ENCODE results near the gene STYXL2.

STYXL2 gene

GRCh38 chr1:167115655-167116054 is 21.8 kb downstream of the STYXL2 start:
- no peaks in the 10 kb centered on the region for H3K9me3 ChIP-seq (ENCODE audit: control insufficient read depth, insufficient read depth, low read depth, low read length)
- TF ChIP-seq, protein P1, sequence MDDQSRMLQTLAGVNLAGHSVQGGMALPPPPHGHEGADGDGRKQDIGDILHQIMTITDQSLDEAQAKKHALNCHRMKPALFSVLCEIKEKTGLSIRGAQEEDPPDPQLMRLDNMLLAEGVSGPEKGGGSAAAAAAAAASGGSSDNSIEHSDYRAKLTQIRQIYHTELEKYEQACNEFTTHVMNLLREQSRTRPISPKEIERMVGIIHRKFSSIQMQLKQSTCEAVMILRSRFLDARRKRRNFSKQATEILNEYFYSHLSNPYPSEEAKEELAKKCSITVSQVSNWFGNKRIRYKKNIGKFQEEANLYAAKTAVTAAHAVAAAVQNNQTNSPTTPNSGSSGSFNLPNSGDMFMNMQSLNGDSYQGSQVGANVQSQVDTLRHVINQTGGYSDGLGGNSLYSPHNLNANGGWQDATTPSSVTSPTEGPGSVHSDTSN (CRISPR knock-in tag; IDR thresholded peaks at IDR 0.05) = no peak
- TF ChIP-seq ZNF239 (tag by site-specific recombination; IDR thresholded peaks at IDR 0.05) (no peak), HOXA7 (CRISPR knock-in tag; IDR thresholded peaks at IDR 0.05; ENCODE audit: borderline replicate concordance) (no peak), ZNF354C (tag by site-specific recombination; IDR thresholded peaks at IDR 0.05; ENCODE audit: borderline replicate concordance, low read depth) (no peak), ZNF558 (tag by site-specific recombination; IDR thresholded peaks at IDR 0.05) (no peak), HOXD13 (CRISPR knock-in tag; IDR thresholded peaks at IDR 0.05; ENCODE audit: borderline replicate concordance) (no peak), REPIN1 (tag by site-specific recombination; IDR thresholded peaks at IDR 0.05; ENCODE audit: low read depth) (no peak), ZBTB11 (tag by site-specific recombination; conservative IDR thresholded peaks at IDR 0.05; ENCODE audit: low read depth) (no peak), ZNF266 (tag by site-specific recombination; IDR thresholded peaks at IDR 0.05; ENCODE audit: low read depth) (no peak), ZNF391 (tag by site-specific recombination; IDR thresholded peaks at IDR 0.05; ENCODE audit: borderline replicate concordance, low read depth) (no peak), ZBTB10 (tag by site-specific recombination; IDR thresholded peaks at IDR 0.05) (no peak), ZNF623 (tag by site-specific recombination; IDR thresholded peaks at IDR 0.05) (no peak)
- TF ChIP-seq, protein P2, sequence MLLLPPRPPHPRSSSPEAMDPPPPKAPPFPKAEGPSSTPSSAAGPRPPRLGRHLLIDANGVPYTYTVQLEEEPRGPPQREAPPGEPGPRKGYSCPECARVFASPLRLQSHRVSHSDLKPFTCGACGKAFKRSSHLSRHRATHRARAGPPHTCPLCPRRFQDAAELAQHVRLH (tag by site-specific recombination; IDR thresholded peaks at IDR 0.05) = no peak
- TF ChIP-seq, protein P3, sequence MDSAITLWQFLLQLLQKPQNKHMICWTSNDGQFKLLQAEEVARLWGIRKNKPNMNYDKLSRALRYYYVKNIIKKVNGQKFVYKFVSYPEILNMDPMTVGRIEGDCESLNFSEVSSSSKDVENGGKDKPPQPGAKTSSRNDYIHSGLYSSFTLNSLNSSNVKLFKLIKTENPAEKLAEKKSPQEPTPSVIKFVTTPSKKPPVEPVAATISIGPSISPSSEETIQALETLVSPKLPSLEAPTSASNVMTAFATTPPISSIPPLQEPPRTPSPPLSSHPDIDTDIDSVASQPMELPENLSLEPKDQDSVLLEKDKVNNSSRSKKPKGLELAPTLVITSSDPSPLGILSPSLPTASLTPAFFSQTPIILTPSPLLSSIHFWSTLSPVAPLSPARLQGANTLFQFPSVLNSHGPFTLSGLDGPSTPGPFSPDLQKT (IDR thresholded peaks at IDR 0.05; ENCODE audit: borderline replicate concordance, low read depth, low read length) = no peak
- H3K4me3 ChIP-seq (ENCODE audit: low read depth, low read length) = no peak overlapping the region
- H3K36me3 ChIP-seq (ENCODE audit: control insufficient read depth in 2 of 2, insufficient read depth in 1 of 2, low read length in 2 of 2) = no peaks in the 10 kb centered on the region
- POLR2A ChIA-PET = no interaction called here
- no peak overlapping the region for H3K27ac ChIP-seq (ENCODE audit: extremely low read depth, low read depth, low read length)
- no peaks in the 10 kb centered on the region for H3K4me1 ChIP-seq (ENCODE audit: control insufficient read depth, insufficient read depth, low read length)
- CTCF ChIA-PET = interaction anchor here (0.9 kb wide), 1 partner anchor 39 kb away, joined by 4 read pairs; no protein-coding TSS in a partner anchor

DNA sequence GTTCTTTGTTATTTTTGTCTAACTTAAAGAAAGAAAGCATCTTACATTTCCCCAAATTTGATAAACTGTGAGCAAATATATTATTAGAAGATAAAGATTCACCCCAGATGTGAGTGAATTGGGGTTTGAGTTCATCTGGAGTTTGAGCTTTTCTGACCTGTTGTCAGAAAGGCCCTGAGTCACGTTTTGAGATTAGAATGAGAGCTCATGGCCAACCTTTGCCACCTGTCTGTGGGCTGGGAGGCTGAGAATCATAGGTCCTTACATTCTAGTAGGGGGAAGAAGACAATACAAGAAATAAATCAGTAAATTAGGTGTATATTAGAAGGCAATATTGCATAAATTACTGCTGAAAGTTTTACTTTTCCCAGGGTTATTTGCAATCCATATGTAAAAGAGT is 22.3 kb downstream of the STYXL2 start:
- Histone ChIP-seq H3K4me1 (ENCODE audit: control insufficient read depth, insufficient read depth, low read length) (no peaks in the 10 kb centered on the region), H3K9me3 (ENCODE audit: control insufficient read depth, insufficient read depth, low read depth, low read length) (no peaks in the 10 kb centered on the region), H3K36me3 (ENCODE audit: control insufficient read depth in 2 of 2, insufficient read depth in 1 of 2, low read length in 2 of 2) (no peaks in the 10 kb centered on the region), H3K27ac (ENCODE audit: extremely low read depth, low read depth, low read length) (no peak overlapping the region), H3K4me3 (ENCODE audit: low read depth, low read length) (no peak overlapping the region)
- ChIA-PET CTCF (interaction anchor here (0.9 kb wide), 2 partner anchors 40 to 56 kb away, joined by 3 to 4 read pairs; no protein-coding TSS in a partner anchor), POLR2A (no interaction called here)
- no peak for TF ChIP-seq ZEB2 (tag by site-specific recombination; IDR thresholded peaks at IDR 0.05)
- TF ChIP-seq ZNF623 (tag by site-specific recombination; IDR thresholded peaks at IDR 0.05) = no peak
- TF ChIP-seq ZNF394 (tag by site-specific recombination; IDR thresholded peaks at IDR 0.05; ENCODE audit: borderline replicate concordance) = no peak
- no peak for TF ChIP-seq ZNF19 (tag by site-specific recombination; IDR thresholded peaks at IDR 0.05; ENCODE audit: low read depth)
- TF ChIP-seq ZNF530 (tag by site-specific recombination; IDR thresholded peaks at IDR 0.05; ENCODE audit: low read depth) = no peak
- TF ChIP-seq ZSCAN16 (tag by site-specific recombination; IDR thresholded peaks at IDR 0.05) = no peak
- TF ChIP-seq MZF1 (tag by site-specific recombination; IDR thresholded peaks at IDR 0.05; ENCODE audit: borderline replicate concordance) = no peak
- no peak for TF ChIP-seq ZNF654 (tag by site-specific recombination; IDR thresholded peaks at IDR 0.05; ENCODE audit: low read depth)
- no peak for TF ChIP-seq ZFP69B (tag by site-specific recombination; IDR thresholded peaks at IDR 0.05)
- TF ChIP-seq ZNF670 (tag by site-specific recombination; IDR thresholded peaks at IDR 0.05; ENCODE audit: low read depth) = no peak
- TF ChIP-seq ZNF624 (tag by site-specific recombination; IDR thresholded peaks at IDR 0.05) = no peak
- no peak for TF ChIP-seq GLI2 (tag by site-specific recombination; IDR thresholded peaks at IDR 0.05; ENCODE audit: borderline replicate concordance, low read depth)
- no peak for TF ChIP-seq ZNF768 (tag by site-specific recombination; IDR thresholded peaks at IDR 0.05)
